GM19438 (cell line): Measurements from ENCODE around the gene RPL27.

ENCODE experiments used
- ATAC-seq: cut with Tn5 transposase; IDR thresholded peaks from one replicate; pipeline ENCODE4 v1.9.1; 2021; ENCODE audit warnings: low read depth; ENCODE audit not compliant: unreplicated experiment

The RPL27 gene

GRCh38 chr17:43043307-43043706 lies 45.1 kb downstream of the RPL27 start:
- ATAC-seq, result no peak

GRCh38 chr17:43044024-43044423 lies 45.8 kb downstream of the RPL27 start:
- ATAC-seq, result no peak

DNA sequence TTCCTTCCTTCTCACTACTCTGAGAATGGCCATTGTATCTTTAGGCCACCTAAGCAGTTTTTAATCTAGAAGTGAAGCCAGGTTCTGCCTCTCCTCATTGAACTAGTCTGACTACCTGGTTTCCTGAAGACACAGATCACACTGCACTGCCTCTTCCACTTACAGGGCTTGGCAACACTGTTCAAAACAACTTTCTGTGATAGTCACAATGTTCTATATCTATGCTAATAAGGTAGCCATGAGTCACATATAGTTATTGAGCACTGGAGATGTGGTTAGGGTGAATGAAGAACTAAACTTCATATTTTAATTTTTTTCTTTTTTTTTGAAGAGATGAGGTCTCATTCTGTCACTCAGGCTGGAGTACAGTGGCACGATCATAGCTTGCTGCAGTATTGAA lies 53.8 kb downstream of the RPL27 start:
- no peak for ATAC-seq
